Measurements from ENCODE around the gene DNAJC8.

DNAJC8 gene, protein sequence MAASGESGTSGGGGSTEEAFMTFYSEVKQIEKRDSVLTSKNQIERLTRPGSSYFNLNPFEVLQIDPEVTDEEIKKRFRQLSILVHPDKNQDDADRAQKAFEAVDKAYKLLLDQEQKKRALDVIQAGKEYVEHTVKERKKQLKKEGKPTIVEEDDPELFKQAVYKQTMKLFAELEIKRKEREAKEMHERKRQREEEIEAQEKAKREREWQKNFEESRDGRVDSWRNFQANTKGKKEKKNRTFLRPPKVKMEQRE

DNA sequence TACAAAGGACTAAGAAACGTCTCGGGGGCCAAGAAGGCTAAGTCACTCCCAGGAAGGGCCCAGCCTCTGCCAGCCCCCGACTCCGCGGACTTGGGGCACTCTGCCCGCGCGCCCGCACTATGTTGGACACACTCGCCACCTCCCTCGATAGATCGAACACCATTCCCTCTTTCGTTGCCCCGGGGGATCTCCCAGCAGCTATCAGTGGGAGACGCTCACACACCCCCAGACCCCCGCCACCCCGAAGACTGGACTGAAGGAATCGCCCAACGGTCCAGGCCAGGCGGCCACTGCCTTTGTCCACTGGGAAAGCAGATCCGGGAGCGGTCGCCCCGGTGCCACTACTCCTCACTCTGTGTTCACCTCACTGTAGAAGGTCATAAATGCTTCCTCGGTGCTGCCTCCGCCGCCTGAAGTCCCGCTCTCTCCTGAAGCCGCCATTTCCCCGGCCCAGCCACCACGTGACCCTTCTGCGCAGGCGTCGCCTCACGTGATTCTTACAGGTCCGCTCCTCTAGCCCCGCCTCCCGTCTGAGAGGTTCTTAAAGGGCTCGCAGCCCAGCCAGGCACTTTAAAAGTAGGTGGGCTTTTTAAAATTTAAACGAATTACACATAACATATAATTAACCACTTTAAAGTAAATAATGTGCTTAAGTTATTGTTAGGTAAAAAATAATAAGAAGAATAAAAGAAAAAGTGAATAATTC is at the start of gene DNAJC8:
Gene DNAJC8, minus strand, starts transcription at position 472 of the 706 bp plus-strand sequence. Its CDS starts 31 bp downstream, at position 441.
- DNase-seq (ENCODE audit: low read depth): peak; percentile 87

DNA sequence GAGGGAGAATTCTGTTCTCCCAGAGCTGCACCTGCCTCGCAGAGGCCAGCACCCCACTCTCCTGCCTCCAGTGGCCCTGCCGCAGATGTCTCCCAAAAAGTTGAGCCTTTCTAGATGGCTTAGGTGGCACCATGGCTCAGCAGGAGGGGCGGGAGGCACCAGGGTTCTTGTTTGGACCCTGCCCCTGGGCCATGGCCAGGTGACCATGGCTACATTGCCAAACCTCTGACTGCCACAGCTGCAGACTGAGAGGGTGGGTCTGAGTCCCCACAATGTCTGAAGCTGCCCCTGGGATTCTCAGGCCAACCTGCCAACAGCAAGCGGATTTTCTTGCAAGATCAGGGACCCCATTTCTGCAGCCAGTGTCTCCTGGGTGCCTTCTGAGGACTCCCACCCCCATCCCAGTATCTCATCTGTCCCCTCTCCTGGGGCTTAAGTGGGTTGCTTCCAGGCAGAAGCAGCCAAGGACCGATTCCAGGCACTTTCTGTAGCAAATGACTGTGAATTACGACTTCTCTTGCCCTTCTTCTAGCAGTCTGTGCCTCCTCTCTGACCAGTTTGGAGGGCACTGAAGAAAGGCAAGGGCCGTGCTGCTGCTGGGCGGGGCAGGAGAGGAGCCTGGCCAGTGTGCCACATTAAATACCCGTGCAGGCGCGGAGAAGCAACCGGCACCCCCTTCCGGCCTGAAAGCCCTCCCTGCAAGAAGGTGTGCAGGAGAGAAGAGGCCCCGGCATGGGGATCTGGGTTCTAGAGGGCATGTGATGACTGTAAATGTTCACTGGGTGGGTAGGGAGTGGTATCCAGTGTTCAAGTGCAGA is 49.0 kb upstream of the DNAJC8 start:
- no peak for DNase-seq (ENCODE audit: low read depth)

DNA sequence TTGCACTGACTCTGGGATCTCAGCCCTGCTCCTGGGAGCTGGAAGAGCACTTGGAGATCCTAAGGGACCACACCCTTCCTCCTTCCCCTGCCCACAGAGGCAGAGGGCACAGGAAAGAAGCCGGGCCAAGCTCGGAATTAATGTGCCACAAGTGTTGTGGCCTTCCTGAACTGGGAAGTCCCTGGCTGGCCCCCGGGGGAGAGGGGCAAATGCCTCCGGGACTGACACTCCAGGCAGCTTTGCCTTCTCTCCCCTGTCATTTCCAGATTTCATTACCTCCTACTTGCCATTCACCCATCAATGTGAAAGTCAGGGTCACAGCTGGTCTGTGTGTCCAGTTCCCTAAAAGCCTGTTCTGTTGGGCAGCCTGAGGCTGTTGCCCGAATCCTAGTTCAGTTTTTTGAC is 48.1 kb upstream of the DNAJC8 start:
- no peak for DNase-seq (ENCODE audit: low read depth)

DNA sequence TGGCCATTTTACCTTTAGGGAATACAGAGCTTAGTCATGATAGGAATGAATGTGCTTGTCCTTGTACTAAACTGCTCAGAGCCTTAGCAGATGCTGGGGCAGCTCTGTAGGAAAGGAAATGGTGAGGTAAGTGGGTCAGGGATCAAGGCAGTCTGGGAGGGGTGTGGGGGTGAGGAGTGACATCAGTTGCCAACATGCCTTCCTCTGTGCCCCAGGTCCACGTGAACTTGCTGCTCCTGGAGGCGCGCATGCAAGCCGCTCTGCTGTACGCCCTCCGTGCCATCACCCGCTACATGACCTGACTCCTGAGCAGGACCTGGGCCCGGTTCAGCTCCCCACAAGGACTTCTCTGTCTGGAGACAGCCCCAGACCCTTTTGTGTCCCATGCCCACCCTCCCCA is 47.7 kb upstream of the DNAJC8 start:
- DNase-seq (ENCODE audit: low read depth): no peak

DNA sequence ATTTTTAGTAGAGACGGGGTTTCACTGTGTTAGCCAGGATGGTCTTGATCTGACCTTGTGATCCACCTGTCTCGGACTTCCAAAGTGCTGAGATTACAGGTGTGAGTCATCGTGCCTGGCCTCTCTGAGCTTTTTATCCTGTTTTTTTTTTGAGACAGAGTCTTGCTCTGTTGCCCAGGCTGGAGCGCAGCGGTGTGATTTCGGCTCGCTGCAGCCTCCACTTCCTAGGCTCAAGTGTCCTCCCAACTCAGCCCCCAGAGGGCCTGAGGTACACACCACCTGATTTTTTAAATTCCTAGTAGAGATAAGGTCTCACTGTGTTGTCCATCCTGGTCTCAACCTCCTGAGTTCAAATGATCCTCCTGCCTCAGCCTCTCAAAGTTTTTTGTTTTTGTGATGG is 46.9 kb upstream of the DNAJC8 start:
- no peak for DNase-seq (ENCODE audit: low read depth)

DNA sequence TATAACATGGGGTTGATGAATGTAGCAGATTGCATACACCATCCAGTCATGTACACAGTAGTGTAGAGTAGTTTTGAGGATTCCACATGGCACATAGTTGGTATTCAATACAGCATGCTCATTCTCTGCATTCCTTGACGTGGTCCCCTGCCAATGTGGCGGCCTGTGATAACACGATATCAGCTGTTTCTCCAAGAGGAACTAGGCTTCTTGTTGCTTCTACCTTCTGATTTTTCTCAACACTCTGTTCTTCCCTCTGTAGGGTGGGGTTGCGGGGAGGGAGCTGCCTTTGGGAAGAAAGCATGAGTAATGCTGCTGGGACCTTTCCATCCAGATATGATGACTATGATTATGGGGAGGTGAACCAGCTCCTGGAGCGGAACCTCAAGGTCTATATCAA is 45.9 kb upstream of the DNAJC8 start:
- no peak for DNase-seq (ENCODE audit: low read depth)

DNA sequence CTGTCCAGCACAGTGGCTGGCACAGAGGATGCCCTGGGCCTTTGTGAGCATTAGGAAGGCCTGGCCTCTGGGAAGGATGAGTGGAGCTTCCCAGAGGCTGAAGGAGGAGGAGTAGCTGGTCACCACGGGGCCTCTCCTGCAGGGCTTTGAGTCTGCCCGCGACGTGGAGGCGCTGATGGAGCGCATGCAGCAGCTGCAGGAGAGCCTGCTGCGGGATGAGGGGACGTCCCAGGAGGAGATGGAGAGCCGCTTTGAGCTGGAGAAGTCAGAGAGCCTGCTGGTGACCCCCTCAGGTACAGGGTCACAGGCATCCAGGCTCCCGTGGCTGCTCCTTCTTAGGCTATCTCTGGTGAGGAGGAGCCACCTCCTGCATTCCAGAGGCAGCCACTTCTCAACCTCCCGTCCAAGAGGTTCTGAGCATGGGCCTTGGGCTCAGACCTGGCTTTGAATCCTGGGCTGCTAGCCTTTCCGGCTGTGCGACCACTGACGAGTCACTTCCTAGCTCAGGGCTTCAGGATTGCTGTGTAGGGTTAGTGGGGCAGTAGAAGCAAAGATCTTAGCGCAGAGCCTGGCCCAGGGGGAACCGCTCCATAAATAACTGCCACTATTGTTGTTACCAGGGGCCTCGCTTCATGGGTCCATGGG is 40.5 kb upstream of the DNAJC8 start:
- no peak for DNase-seq (ENCODE audit: low read depth)

DNA sequence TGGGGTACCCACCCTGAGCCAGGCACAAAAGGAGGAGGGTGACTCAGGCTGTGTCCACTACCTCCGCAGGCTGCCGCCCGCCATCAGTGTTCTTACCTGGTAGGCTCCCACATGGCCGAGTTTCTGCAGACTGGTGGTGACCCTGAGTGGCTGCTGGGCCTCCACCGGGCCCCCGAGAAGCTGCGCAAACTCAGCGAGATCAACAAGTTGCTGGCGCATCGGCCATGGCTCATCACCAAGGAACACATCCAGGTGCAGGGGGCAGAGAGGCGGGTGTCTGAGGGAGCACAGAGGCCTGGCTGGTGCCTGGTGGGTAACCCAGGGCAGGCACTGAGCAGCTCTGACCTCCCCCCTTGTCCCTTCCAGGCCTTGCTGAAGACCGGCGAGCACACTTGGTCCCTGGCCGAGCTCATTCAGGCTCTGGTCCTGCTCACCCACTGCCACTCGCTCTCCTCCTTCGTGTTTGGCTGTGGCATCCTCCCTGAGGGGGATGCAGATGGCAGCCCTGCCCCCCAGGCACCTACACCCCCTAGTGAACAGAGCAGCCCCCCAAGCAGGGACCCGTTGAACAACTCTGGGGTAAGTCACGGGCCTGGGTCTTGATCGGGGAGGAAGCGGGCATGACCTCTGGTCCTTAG is 39.5 kb upstream of the DNAJC8 start:
- DNase-seq (ENCODE audit: low read depth): no peak

DNA sequence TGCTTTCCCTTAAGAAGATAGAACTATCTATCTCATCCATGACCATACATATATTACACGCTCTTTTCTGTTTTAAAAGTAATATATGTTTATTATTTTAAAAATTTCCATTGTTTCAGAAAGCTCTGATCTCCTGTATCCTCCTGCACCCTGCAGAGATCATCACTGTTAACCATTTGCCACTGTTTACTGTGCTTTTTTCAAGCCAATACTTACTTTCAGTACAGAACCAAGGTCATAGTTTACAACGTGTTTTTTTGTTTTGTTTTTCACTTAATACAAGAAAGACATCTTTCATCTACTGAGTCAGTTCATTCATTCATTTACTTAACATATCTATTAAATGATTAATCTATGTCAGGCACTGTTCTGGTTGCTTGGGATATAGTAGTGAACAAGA is 36.7 kb upstream of the DNAJC8 start:
- no peak for DNase-seq (ENCODE audit: low read depth)

DNA sequence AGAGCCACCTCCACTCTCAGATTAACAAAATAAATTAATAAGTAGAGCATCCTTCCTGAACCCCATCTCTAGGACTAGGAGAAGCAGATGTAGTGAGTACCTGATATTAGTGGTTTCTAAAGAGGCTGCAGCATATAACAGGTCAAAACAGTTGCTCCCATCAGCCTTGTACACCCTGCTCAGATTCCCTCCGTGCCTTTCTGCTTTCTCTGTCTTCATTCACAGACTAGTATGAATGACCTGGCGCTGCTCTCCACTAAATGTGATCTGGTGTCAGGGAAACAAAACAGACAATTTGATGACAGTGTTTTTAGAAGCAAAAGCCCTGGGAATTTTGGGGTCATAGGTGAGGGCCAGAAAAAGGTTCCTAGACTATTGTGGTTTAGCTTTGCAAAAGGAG is 34.8 kb upstream of the DNAJC8 start:
- DNase-seq (ENCODE audit: low read depth): no peak

DNA sequence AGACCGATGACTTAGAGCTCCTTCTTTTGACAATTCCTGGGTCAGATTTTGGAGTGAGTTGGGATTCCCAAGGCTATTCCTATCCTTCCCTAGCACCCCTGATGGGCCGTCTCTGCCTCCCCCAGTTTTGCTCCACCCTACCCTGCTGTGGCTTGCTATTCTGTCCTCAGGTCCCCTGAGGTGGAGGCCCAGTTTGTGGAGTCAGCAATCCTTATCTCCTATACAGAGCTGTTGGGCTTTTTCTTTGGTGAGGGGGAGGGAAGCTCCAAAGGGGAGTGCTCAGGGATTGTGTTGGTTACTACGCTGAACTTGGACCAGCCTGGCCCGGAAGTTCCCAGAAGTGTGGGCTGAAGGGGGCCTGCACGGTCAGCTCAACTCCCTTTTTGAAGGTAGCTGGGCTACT is 34.1 kb upstream of the DNAJC8 start:
- no peak for DNase-seq (ENCODE audit: low read depth)

DNA sequence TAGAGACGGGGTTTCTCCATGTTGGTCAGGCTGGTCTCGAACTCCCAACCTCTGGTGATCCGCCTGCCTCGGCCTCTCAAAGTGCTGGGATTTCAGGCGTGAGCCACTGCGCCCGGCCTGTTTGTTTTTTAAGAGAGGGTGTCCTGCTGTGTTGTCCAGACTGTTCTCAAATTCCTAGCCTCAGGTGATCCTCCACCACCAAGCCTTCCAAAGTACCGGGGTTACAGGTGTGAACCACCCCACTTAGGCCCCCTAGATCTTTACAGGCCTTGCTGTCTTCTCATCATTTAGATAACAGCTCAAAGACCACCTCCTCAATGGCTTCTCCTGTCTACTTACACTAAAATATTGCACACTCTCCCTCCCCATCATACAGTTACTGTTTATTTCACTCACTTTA is 32.7 kb upstream of the DNAJC8 start:
- DNase-seq (ENCODE audit: low read depth): no peak

DNA sequence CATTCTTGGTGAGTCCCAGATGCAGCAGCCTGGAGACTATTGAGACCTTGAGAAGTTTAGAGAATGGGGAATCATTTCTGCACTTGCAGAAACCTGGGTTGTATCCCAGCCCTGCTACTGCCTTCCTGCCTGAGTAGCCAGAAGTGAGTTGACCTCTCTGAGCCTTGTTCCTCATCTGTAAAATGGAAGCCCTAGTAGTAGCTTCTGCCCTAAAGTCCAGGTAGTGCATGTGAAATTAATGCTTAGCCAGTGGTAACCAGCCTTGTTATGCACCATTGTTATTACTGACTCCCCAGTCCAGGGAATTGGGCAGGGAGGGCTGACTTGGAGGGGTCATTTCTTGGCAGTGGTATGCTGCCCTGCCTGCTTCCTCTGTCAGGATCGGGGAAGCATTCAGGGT is 32.1 kb upstream of the DNAJC8 start:
- DNase-seq (ENCODE audit: low read depth): no peak

DNA sequence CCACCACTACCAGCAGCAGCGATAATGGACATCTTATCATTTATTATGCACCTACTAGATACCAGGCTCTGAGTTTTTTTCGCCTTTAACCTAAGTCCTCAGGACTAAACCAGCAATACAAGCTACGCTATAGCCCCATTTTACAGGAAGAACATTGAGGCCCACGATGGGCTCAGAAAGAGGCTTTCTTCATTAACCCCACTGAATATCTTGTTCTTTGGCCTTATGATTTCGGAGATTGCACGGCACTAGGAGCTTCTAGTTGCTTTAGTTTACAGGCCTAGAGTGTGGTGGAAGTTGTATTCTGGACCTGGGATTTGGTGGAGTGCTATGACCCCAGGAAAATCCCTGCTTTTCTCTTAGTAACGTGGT is 28.0 kb upstream of the DNAJC8 start:
- no peak for DNase-seq (ENCODE audit: low read depth)

DNA sequence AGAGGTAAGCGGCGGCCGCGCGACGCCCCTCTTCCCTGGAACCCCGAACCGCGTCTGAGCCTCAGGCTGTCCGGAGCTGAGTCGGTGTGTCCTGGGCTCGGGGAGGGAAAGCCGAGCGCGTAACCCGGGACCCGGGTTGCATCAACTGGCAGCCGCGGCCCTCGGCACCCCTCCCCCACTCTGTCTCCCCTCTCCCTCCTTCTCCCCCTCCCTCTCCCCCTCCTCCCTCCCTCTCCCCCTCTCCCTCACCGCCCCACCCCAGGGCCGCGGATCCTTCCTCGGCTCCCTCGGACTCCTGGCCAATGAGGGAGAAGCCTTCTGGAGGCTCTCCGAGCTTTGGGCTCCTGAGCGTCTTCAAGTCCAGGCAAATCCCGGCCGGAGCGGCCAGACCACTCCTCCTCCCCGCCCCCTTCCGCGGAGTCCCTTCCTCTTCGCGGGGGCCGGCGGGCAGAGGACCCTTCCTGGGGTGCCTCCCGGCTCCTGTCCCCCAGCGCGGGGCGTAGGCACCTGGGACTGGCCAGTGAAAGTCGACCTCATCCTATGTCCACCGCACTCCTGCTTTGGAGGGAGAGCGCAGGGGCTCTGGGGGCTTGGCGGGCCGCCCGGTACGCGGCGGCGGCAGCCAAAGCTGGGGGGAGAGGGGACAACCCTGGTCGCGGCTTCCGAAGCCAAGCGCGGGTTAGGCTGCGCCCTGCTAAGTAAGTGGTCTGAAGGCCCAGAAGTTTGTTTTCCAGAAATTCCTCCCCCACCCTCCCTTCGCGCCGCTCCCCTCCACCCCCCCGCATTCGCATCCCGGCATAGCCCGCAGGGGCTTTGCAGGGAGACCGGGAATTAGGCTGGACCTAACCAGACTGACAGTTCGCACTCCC is 27.3 kb upstream of the DNAJC8 start:
- DNase-seq (ENCODE audit: low read depth): peak; percentile 92

DNA sequence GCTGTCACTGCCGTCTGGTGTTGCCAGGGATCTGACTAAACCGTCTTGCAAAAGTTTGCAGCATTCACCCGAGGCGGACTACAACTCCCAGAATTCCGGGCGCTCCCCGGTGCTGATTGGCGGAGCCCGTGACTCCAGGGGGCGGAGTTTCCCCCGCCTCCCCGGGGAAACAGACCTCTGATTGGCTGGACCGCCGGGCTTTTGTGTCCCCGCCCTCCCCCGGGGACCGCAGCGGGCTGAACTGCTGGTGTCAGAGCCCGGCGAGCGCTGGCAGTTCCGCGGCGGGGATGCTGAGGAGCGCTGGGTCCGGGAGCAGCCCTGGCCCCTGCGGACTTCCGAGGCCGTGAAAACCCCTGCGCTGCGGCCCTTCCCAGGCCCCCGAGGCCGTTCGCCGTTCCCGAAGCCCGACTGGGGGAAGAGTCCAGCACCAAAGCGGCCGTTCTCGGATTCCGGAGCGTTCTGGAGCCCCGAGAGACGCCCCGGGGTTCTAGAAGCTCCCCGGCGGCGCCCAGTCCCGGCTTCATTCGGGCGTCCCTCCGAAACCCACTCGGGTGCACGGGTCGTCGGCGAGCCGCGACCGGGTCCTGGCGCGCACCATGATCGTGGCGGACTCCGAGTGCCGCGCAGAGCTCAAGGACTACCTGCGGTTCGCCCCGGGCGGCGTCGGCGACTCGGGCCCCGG is 26.6 kb upstream of the DNAJC8 start, which contains the start of gene SESN2:
Gene SESN2, plus strand, starts transcription at position 267 of the 682 bp plus-strand sequence. Its CDS starts 330 bp downstream, at position 597.
- peak; percentile 96 for DNase-seq (ENCODE audit: low read depth)

DNA sequence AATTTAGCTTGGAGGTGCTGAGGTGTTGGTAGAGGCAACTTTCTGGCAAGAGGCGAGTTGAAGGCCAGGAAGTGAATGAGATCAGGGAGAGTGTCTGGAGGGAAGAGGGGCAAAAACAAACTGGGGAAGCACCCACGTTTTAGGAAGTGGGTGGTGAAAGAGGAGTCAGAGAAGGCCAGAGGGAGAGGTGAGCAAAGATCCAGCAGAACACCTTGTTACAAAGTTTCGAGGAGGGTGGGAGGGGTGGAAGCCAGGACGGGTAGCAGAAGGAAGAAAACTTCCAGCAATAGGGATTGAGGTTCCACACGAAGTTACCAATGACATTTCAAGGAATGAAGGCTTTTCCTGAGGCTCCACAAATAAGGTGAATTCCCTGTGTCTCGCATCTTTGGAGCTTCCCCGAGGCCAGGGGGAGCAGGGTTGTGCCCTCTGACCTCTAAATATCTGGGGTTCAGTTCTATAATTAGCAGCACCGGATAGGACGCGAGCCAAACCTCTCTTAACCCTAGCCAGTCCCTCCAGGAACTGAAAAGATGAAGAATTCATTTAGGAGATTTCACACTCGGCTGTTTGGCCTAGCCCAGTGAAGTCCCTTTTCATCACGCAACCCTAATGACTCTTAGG is 25.9 kb upstream of the DNAJC8 start:
- DNase-seq (ENCODE audit: low read depth): no peak

DNA sequence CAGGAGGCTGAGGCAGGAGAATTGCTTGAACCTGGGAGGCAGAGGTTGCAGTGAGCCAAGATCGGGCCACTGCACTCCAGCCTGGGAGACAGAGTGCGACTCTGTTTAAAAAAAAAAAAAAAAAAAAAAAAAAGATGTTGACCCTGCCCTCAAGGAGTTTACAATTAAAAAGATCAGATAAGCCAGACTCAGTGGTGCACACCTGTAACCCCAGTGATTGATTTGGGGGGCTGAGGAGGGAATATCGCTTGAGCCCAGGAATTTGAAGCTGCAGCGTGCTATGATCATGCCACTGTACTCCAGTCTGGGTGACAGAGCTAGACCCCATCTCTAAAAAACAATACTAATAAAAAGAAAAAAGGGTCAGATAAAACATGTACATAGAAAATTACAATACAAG is 24.9 kb upstream of the DNAJC8 start:
- DNase-seq (ENCODE audit: low read depth): no peak

DNA sequence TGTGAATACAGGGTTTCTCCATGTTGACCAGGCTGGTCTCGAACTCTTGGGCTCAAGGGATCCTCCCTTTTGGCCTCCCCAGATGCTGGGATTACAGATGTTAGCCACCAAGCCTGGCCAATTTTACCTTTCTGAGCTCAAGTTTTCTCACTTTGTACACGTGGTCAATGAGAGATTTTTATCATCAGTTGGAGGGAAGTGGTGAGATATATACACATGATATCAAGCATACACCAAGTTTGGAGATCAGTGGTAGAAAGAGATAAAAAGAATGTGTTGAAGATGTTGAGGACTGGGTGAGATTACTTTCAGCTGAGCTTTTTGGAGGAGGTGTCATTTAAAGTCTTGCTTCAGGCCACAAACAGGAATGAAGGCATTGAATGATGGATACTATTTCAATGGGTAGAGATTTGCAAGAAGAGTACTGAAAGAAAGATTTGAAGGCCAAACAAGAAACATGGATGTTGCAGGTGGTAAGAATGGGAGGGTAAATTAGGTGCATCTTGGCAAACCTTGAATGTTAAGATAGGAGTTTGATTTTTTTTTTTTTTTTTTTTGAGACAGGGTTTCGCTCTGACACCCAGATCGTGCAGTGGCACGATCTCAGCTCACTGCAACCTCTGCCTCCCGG is 23.5 kb upstream of the DNAJC8 start:
- no peak for DNase-seq (ENCODE audit: low read depth)
